ENCODE data around the gene PRSS36. TPM values are rescaled to one million over a fixed set of nuclear protein-coding genes. Genes with fewer than 3 reads are reported as not detected.
"Not testable (repeated sequence)": the region's sequence is repeated elsewhere in the genome, so short reads cannot be mapped to it uniquely, and the experiment has no call there.

Gene PRSS36
- total RNA-seq, 4 donors from 2014 or later = 0.17 to 15.3 (median 3.7) TPM

- Histone ChIP-seq H3K9me3 (no peaks in the 10 kb centered on the region), H3K4me1 (peaks cover 0 to 13% (median 5%) of the 10 kb centered on the region in 3 donors), H3K36me3 (peaks cover 3 to 91% of the 10 kb centered on the region in 2 donors), H3K27ac (no peak overlapping the region), H3K4me3 (no peak overlapping the region), H3K27me3 (no peaks in the 10 kb centered on the region)
- ATAC-seq = no peak
- WGBS, 2 donors (ENCODE audit: low coverage in 1 of 2) = 79 to 80% methylated on average over 9 to 12 of the region's 17 CpGs
- TF ChIP-seq CTCF (IDR thresholded peaks at IDR 0.05) (no peak), POLR2A (IDR thresholded peaks at IDR 0.05) (no peak), POLR2AphosphoS5 (IDR thresholded peaks at IDR 0.05) (no peak), EP300 (IDR thresholded peaks at IDR 0.05) (no peak)
Observed at GRCh38 chr16:31196324-31197088, 46.6 kb upstream of the PRSS36 start.

GRCh38 chr16:31195861-31196260, 46.0 kb upstream of the PRSS36 start:
- not testable (repeated sequence) for H3K9me3 ChIP-seq, H3K4me3 ChIP-seq, ATAC-seq, H3K27ac ChIP-seq, H3K4me1 ChIP-seq, H3K27me3 ChIP-seq
- 80 to 90% methylated on average over 2 of the region's 11 CpGs for WGBS, 2 donors (ENCODE audit: low coverage in 1 of 2)
- H3K36me3 ChIP-seq = peaks cover 5 to 97% of the 10 kb centered on the region in 2 donors

GRCh38 chr16:31194898-31195297, 45.0 kb upstream of the PRSS36 start:
- H3K9me3 ChIP-seq = no peaks in the 10 kb centered on the region
- no peaks in the 10 kb centered on the region for H3K4me1 ChIP-seq
- WGBS, 2 donors (ENCODE audit: low coverage in 1 of 2) = 74 to 78% methylated on average over 5 of the region's 7 CpGs
- H3K4me3 ChIP-seq = no peak overlapping the region
- H3K27me3 ChIP-seq = no peaks in the 10 kb centered on the region
- ATAC-seq = no peak
- H3K27ac ChIP-seq = no peak overlapping the region
- no peak for TF ChIP-seq CTCF (IDR thresholded peaks at IDR 0.05)
- no peak for TF ChIP-seq POLR2A (IDR thresholded peaks at IDR 0.05)
- no peak for TF ChIP-seq EP300 (IDR thresholded peaks at IDR 0.05)
- TF ChIP-seq POLR2AphosphoS5 (IDR thresholded peaks at IDR 0.05) = no peak
- peaks cover 12 to 98% of the 10 kb centered on the region in 2 donors for H3K36me3 ChIP-seq

- no peak for ATAC-seq
- Histone ChIP-seq H3K4me3 (no peak overlapping the region), H3K27ac (no peak overlapping the region), H3K36me3 (peaks cover 20 to 98% of the 10 kb centered on the region in 2 donors), H3K27me3 (no peaks in the 10 kb centered on the region), H3K9me3 (no peaks in the 10 kb centered on the region), H3K4me1 (no peaks in the 10 kb centered on the region)
- 79 to 80% methylated on average over 2 of the region's 2 CpGs for WGBS, 2 donors (ENCODE audit: low coverage in 1 of 2)
- TF ChIP-seq CTCF (IDR thresholded peaks at IDR 0.05) (no peak), EP300 (IDR thresholded peaks at IDR 0.05) (no peak)
Observed at GRCh38 chr16:31193874-31194273, 44.0 kb upstream of the PRSS36 start.

GRCh38 chr16:31192856-31193642, 43.2 kb upstream of the PRSS36 start:
- no peak overlapping the region for H3K4me3 ChIP-seq
- H3K27me3 ChIP-seq = no peaks in the 10 kb centered on the region
- peaks cover 21 to 100% of the 10 kb centered on the region in 2 donors for H3K36me3 ChIP-seq
- no peak overlapping the region for H3K27ac ChIP-seq
- no peak for TF ChIP-seq CTCF (IDR thresholded peaks at IDR 0.05)
- TF ChIP-seq EP300 (IDR thresholded peaks at IDR 0.05) = no peak
- TF ChIP-seq POLR2A (IDR thresholded peaks at IDR 0.05) = no peak
- no peaks in the 10 kb centered on the region for H3K4me1 ChIP-seq
- 82 to 86% methylated on average over 5 to 10 of the region's 16 CpGs for WGBS, 2 donors (ENCODE audit: low coverage in 1 of 2)
- H3K9me3 ChIP-seq = no peaks in the 10 kb centered on the region
- ATAC-seq = no peak
